ENCODE measurements around the gene MAN1A2. TPM values are rescaled to one million over a fixed set of nuclear protein-coding genes. Genes with fewer than 3 reads are reported as not detected.

Gene MAN1A2
- total and polyA plus RNA-seq, 9 of the 15 experiments (the other 6 are each of a cell fraction or from before 2014, with no cell fraction given) = 4.2 to 38.4 (median 18.7) TPM

DNA sequence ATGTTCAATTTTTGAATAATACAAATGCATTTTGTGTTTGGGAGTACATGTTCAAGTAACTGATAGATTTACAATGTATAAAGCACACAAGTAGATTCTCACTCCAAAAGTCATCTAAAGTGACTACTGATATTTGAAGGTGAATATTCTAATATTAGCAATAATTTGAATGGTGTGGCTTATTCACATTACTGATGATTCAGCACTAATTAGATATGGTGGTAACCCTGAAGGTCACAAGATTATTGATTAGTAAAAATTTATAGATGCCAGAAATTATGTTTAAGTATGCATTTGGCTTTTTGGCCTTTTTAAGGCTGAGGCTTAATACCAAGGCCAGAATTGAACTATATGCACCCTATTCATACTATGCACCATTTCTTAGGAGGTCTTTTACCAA is 186.2 kb downstream of the MAN1A2 start:
- Histone ChIP-seq H3K9ac (ENCODE audit: insufficient read depth in 1 of 2, low read depth in 2 of 2, low read length in 2 of 2) (no peak overlapping the region), H3K79me2 (ENCODE audit: control insufficient read depth, insufficient read depth, low read length) (no peaks in the 10 kb centered on the region), H3K4me2 (ENCODE audit: insufficient read depth, low read length) (no peak overlapping the region), H4K20me1 (replicated peaks; ENCODE audit: control insufficient read depth, insufficient read depth, low read length) (no peaks in the 10 kb centered on the region), H3K9me1 (ENCODE audit: control insufficient read depth, insufficient read depth, low read length) (no peaks in the 10 kb centered on the region), H3K36me3 (ENCODE audit: control insufficient read depth, insufficient read depth, low read length) (no peaks in the 10 kb centered on the region), H3K27me3 (ENCODE audit: control insufficient read depth in 2 of 2, insufficient read depth in 2 of 2, low read length in 2 of 2) (no peaks in the 10 kb centered on the region), H3K4me1 (replicated peaks in 1 of 2; ENCODE audit: control insufficient read depth in 2 of 2, insufficient read depth in 2 of 2, low read length in 2 of 2) (no peaks in the 10 kb centered on the region), H3K9me3 (replicated peaks; ENCODE audit: control insufficient read depth, insufficient read depth, low read depth, low read length) (no peaks in the 10 kb centered on the region), H2AFZ (ENCODE audit: low read depth, low read length) (no peak overlapping the region), H3K4me3 (no peak overlapping the region), H3K27ac (ENCODE audit: extremely low read depth, low read depth, low read length) (no peak overlapping the region)
- no TSS peak for BruUV-seq (replicated peaks)
- intact Hi-C loops (cut with micrococcal nuclease) = no loop called here
- CTCF ChIA-PET (ENCODE audit: low intra/inter-chr PET ratio) = no interaction called here
- FAIRE-seq (no peak), DNase-seq (ENCODE audit: extremely low read depth in 1 of 4, low spot score in 3 of 4) (no peak), ATAC-seq (no peak)
- in situ Hi-C loops (cut with MboI) = no loop called here
- TF ChIP-seq ZNF316 (IDR thresholded peaks at IDR 0.05) = peak; percentile 95
- peak; percentile 95 for TF ChIP-seq MAFK (IDR thresholded peaks at IDR 0.05; ENCODE audit: low read length)
- peak; percentile 87 for TF ChIP-seq MAFG (tag; conservative IDR thresholded peaks at IDR 0.05)
- peak; percentile 94 for TF ChIP-seq MAFF (IDR thresholded peaks at IDR 0.05; ENCODE audit: low read length)
- no peak for TF ChIP-seq MBD2 (IDR thresholded peaks at IDR 0.05; ENCODE audit: borderline replicate concordance, low read depth)
- no peak for TF ChIP-seq NONO (IDR thresholded peaks at IDR 0.05; ENCODE audit: low read depth in 2 of 2, low read length in 1 of 2)
- peak; percentile 87 for TF ChIP-seq C11orf30 (IDR thresholded peaks at IDR 0.05; ENCODE audit: low read depth)
- POLR2A ChIA-PET = interaction anchor here (1.3 kb wide), 1 partner anchor 9 kb away, joined by 3 read pairs; no protein-coding TSS in a partner anchor

DNA sequence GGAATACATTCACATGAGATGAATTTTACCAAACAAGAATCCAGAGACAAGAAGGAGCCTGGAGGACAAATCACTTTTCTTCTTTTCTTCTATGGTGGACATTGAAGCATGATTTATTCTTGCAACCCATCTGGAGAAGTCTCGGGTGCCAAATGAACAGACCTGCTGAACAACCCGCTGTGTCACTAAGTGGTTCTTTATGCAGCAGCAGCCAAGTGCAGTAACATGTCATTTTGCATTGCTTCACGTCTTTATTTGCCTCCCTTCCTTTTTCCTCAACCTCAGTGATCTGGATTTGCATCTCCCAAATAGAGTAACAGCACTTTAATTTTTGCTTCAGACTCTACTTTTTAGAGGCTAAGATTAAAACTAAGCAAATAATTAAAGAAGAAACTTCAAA is 188.6 kb downstream of the MAN1A2 start:
- FAIRE-seq (no peak), ATAC-seq (no peak), DNase-seq (ENCODE audit: extremely low read depth in 1 of 4, low spot score in 3 of 4) (no peak)
- no peaks in the 10 kb centered on the region for H3K79me2 ChIP-seq (ENCODE audit: control insufficient read depth, insufficient read depth, low read length)
- intact Hi-C loops (cut with micrococcal nuclease) (no loop called here), in situ Hi-C loops (cut with MboI) (no loop called here)
- no peaks in the 10 kb centered on the region for H3K27me3 ChIP-seq (ENCODE audit: control insufficient read depth in 2 of 2, insufficient read depth in 2 of 2, low read length in 2 of 2)
- no peak overlapping the region for H3K4me2 ChIP-seq (ENCODE audit: insufficient read depth, low read length)
- BruUV-seq (replicated peaks) = no TSS peak
- H3K4me3 ChIP-seq = no peak overlapping the region
- H3K4me1 ChIP-seq (replicated peaks in 1 of 2; ENCODE audit: control insufficient read depth in 2 of 2, insufficient read depth in 2 of 2, low read length in 2 of 2) = peaks cover 0 to 5% of the 10 kb centered on the region in 2 experiments; a peak in 3 of 5 replicates
- H3K36me3 ChIP-seq (ENCODE audit: control insufficient read depth, insufficient read depth, low read length) = no peaks in the 10 kb centered on the region
- H3K9ac ChIP-seq (ENCODE audit: insufficient read depth in 1 of 2, low read depth in 2 of 2, low read length in 2 of 2) = no peak overlapping the region
- POLR2A ChIA-PET = no interaction called here
- CTCF ChIA-PET (ENCODE audit: low intra/inter-chr PET ratio) = no interaction called here
- H4K20me1 ChIP-seq (replicated peaks; ENCODE audit: control insufficient read depth, insufficient read depth, low read length) = no peaks in the 10 kb centered on the region
- H3K9me1 ChIP-seq (ENCODE audit: control insufficient read depth, insufficient read depth, low read length) = no peaks in the 10 kb centered on the region
- peaks cover 8% of the 10 kb centered on the region; the same call in 1 of the 2 replicates for H3K9me3 ChIP-seq (replicated peaks; ENCODE audit: control insufficient read depth, insufficient read depth, low read depth, low read length)
- H3K27ac ChIP-seq (ENCODE audit: extremely low read depth, low read depth, low read length) = no peak overlapping the region
- 11% methylated on average over 3 of the region's 3 CpGs for WGBS (ENCODE audit: insufficient coverage, low coverage, missing lambda C conversion rate)
- no peak overlapping the region for H2AFZ ChIP-seq (ENCODE audit: low read depth, low read length)
- TF ChIP-seq ERF (CRISPR knock-in tag; IDR thresholded peaks at IDR 0.05) (no peak), NCOA2 (IDR thresholded peaks at IDR 0.05; ENCODE audit: partially characterized antibody in 2 of 2) (no peak), HMGN3 (IDR thresholded peaks at IDR 0.05; ENCODE audit: borderline replicate concordance, extremely low read depth, insufficient read length, low read depth, low read length) (no peak), HNRNPH1 (optimal IDR thresholded peaks at IDR 0.05; ENCODE audit: low read depth, low read length) (no peak), SMC3 (conservative IDR thresholded peaks at IDR 0.05; ENCODE audit: insufficient read depth, low read depth, low read length) (no peak), CHCHD3 (CRISPR knock-in tag; IDR thresholded peaks at IDR 0.05) (no peak), SMAD2 (IDR thresholded peaks at IDR 0.05; ENCODE audit: low read depth, low read length) (no peak)
- TF ChIP-seq, protein P1, sequence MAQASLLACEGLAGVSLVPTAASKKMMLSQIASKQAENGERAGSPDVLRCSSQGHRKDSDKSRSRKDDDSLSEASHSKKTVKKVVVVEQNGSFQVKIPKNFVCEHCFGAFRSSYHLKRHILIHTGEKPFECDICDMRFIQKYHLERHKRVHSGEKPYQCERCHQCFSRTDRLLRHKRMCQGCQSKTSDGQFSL (CRISPR knock-in tag; IDR thresholded peaks at IDR 0.05) = no peak
- TF ChIP-seq, protein P1 (tag; IDR thresholded peaks at IDR 0.05) = no peak
- TF ChIP-seq, protein P2, sequence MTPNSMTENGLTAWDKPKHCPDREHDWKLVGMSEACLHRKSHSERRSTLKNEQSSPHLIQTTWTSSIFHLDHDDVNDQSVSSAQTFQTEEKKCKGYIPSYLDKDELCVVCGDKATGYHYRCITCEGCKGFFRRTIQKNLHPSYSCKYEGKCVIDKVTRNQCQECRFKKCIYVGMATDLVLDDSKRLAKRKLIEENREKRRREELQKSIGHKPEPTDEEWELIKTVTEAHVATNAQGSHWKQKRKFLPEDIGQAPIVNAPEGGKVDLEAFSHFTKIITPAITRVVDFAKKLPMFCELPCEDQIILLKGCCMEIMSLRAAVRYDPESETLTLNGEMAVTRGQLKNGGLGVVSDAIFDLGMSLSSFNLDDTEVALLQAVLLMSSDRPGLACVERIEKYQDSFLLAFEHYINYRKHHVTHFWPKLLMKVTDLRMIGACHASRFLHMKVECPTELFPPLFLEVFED (CRISPR knock-in tag; conservative IDR thresholded peaks at IDR 0.05) = no peak

Data from K562 (cell line).